PC-3 (cell line): ENCODE data around the gene ZNF385A. TPM values are rescaled to one million over a fixed set of nuclear protein-coding genes. Genes with fewer than 3 reads are reported as not detected.

Experiments
- ATAC-seq: fragments of 200-7000 bp; cut with Tn5 transposase; 2 replicates; pipeline ENCODE4 v1.9.1; 2020; ENCODE audit warnings: mild to moderate bottlenecking, moderate library complexity
- BruUV-seq: library from RNA; stranded (reverse); fragments of 400-500 nt; replicated peaks from 2 replicates; lab custom pipeline; 2021; lab: Mats Ljungman, UMichigan
- CTCF ChIA-PET: fragments of 300-600 bp; sonication (Branson Sonifier 250); formaldehyde crosslinking; loops from one replicate; lab custom pipeline; 2022; ENCODE audit warnings: antibody characterized with exemption; lab: Charles Lee
- POLR2A ChIA-PET: fragments of 300-600 bp; sonication (Branson Sonifier 250); formaldehyde crosslinking; loops from one replicate; lab custom pipeline; 2022; ENCODE audit warnings: antibody characterized with exemption; ENCODE audit not compliant: unreplicated experiment; lab: Charles Lee
- DNase-seq: peaks from one replicate; pipeline ENCODE4 v3.0.0-alpha.2; 2015
- H2AFZ ChIP-seq: fragments of 300-600 bp; sonication (generic); 2 replicates; pipeline ENCODE4 v1.6.0; 2016; ENCODE audit warnings: antibody characterized with exemption, low read length
- H3F3A ChIP-seq: fragments of 300-600 bp; sonication (generic); one replicate; pipeline ENCODE4 v1.6.0; 2017; ENCODE audit warnings: antibody characterized with exemption, low read length, control low read depth, mild to moderate bottlenecking; ENCODE audit not compliant: unreplicated experiment
- H3K27ac ChIP-seq: fragments of 300-600 bp; sonication (generic); 2 replicates; pipeline ENCODE4 v1.5.1; 2016; ENCODE audit warnings: mild to moderate bottlenecking, low read length
- H3K27me3 ChIP-seq: fragments of 300-600 bp; sonication (generic); 2 replicates; pipeline ENCODE4 v1.6.1; 2016; ENCODE audit warnings: low read length, mixed read lengths
- H3K36me3 ChIP-seq: fragments of 300-600 bp; sonication (generic); 2 replicates; pipeline ENCODE4 v1.6.1; 2016; ENCODE audit warnings: low read depth, mixed run types, low read length, mixed read lengths
- H3K4me1 ChIP-seq: fragments of 300-600 bp; sonication (generic); 2 replicates; pipeline ENCODE4 v1.5.1; 2016; ENCODE audit warnings: low read length; ENCODE audit not compliant: insufficient read depth
- H3K4me2 ChIP-seq: fragments of 300-600 bp; sonication (generic); 2 replicates; pipeline ENCODE4 v1.6.0; 2016; ENCODE audit warnings: low read length
- H3K4me3 ChIP-seq: fragments of 300-600 bp; sonication (generic); 2 replicates; pipeline ENCODE4 v1.5.1; 2016; ENCODE audit warnings: mild to moderate bottlenecking, low read length, mixed read lengths
- H3K79me2 ChIP-seq: fragments of 300-600 bp; sonication (generic); 2 replicates; pipeline ENCODE4 v1.6.1; 2017; ENCODE audit warnings: low read length, mixed read lengths
- H3K9ac ChIP-seq: fragments of 300-600 bp; sonication (generic); 2 replicates; pipeline ENCODE4 v1.6.0; 2016; ENCODE audit warnings: mild to moderate bottlenecking, low read length
- H3K9me2 ChIP-seq: fragments of 300-600 bp; sonication (generic); replicated peaks from 2 replicates; pipeline ENCODE4 v1.6.1; 2016; ENCODE audit warnings: mixed run types, low read length, mixed read lengths
- H3K9me3 ChIP-seq: fragments of 300-600 bp; sonication (generic); 2 replicates; pipeline ENCODE4 v1.6.1; 2016; ENCODE audit warnings: low read length, mixed read lengths
- H4K20me1 ChIP-seq: fragments of 300-600 bp; sonication (generic); 2 replicates; pipeline ENCODE4 v1.6.1; 2016; ENCODE audit warnings: low read length, mixed read lengths
- EZH2 ChIP-seq: fragments of 300-600 bp; sonication (generic); IDR thresholded peaks from one replicate; pipeline ENCODE4 v1.6.1; 2017; ENCODE audit warnings: antibody characterized with exemption, mild to moderate bottlenecking, low read length; ENCODE audit not compliant: unreplicated experiment
- EZH2phosphoT487 ChIP-seq: fragments of 300-600 bp; sonication (generic); IDR thresholded peaks from 2 replicates; pipeline ENCODE4 v1.6.1; 2018; ENCODE audit warnings: mild to moderate bottlenecking, antibody characterized with exemption, low read length, borderline replicate concordance
- intact Hi-C: fragments of 100-400 bp; cut with micrococcal nuclease; formaldehyde crosslinking; loops from 2 replicates; pipeline ENCODE4 v1.9.0; 2023
- total RNA-seq: library from RNA; depleted of rRNA; stranded (reverse); fragments of >200 nt; gene quantifications from 2 replicates; pipeline ENCODE4 v1.2.3, GENCODE V29; 2014
- TF ChIP-seq, protein P1 (sequence below): fragments of 300-600 bp; sonication (generic); conservative IDR thresholded peaks from 2 replicates; pipeline ENCODE4 v1.5.1; 2017; ENCODE audit warnings: antibody characterized with exemption, low read depth, mild to moderate bottlenecking, low read length

The ZNF385A gene
- total RNA-seq, 1 experiment from 2014 or later: 1.8 TPM

DNA sequence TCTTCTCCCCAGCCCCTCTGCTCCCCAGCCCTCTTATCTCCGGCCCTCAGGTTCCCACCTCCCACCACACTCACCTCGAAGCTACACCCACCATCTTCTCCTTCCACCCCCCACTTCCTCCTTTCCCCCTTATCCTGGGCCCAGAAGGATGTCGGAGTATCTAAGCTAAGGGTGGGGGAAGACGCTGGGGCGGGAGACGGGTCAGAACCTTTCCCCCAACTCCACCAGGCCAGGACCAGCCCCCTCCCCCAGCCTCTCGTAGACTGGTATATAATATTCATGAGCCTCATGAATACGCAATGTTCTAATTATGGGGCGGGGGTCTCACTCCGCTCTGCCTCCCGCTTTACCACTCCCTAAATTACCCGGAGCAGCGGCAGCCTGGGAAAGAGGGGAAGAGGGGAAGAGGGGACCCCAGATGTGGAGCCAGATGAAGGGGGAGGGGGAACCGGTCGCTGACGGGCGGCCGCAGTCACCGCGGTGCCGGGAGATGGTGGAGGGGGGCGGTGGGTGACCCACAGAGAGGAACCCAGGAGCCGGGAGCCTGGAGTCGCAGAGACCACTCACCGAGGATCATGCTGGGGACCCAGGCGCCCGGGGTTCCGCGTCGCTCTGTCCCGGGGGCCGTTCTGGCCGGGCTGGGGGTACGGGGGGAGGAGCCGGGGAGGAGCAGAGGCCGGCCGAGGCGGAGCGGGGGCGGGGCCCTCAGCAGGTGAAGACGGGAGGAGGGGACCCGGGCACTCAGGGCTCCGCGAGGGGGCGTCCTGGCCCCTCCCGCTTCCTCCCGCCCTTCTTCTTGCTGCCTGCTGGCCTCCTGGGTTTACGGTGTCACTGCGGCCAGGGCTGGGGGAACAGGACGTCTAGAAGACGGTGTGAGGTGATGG, 6.4 kb upstream of the ZNF385A start:
- ChIA-PET POLR2A (no interaction called here), CTCF (no interaction called here)
- intact Hi-C loops: no loop called here
- no peaks in the 10 kb centered on the region for H3K9me2 ChIP-seq
- H3K9me3 ChIP-seq: no peaks in the 10 kb centered on the region
- H3F3A ChIP-seq: no peaks in the 10 kb centered on the region
- peak; percentile 21; the same call in 1 of the 2 replicates for ATAC-seq
- H3K4me2 ChIP-seq: peak overlapping the region; percentile 67
- H3K27ac ChIP-seq: no peak overlapping the region
- no peaks in the 10 kb centered on the region for H3K27me3 ChIP-seq
- no peaks in the 10 kb centered on the region for H4K20me1 ChIP-seq
- no peak overlapping the region for H3K9ac ChIP-seq
- peaks cover 15% of the 10 kb centered on the region for H3K4me1 ChIP-seq
- H2AFZ ChIP-seq: peak overlapping the region; percentile 57
- H3K79me2 ChIP-seq: no peaks in the 10 kb centered on the region
- no peaks in the 10 kb centered on the region for H3K36me3 ChIP-seq
- TF ChIP-seq EZH2phosphoT487: no peak
- no peak for TF ChIP-seq EZH2
- TF ChIP-seq, protein P1, sequence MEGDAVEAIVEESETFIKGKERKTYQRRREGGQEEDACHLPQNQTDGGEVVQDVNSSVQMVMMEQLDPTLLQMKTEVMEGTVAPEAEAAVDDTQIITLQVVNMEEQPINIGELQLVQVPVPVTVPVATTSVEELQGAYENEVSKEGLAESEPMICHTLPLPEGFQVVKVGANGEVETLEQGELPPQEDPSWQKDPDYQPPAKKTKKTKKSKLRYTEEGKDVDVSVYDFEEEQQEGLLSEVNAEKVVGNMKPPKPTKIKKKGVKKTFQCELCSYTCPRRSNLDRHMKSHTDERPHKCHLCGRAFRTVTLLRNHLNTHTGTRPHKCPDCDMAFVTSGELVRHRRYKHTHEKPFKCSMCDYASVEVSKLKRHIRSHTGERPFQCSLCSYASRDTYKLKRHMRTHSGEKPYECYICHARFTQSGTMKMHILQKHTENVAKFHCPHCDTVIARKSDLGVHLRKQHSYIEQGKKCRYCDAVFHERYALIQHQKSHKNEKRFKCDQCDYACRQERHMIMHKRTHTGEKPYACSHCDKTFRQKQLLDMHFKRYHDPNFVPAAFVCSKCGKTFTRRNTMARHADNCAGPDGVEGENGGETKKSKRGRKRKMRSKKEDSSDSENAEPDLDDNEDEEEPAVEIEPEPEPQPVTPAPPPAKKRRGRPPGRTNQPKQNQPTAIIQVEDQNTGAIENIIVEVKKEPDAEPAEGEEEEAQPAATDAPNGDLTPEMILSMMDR: peak; percentile 22; the same call in 1 of the 2 replicates
- BruUV-seq: no TSS peak
- peak; percentile 33 for DNase-seq
- H3K4me3 ChIP-seq: peak overlapping the region; percentile 48; the same call in 1 of the 2 replicates

DNA sequence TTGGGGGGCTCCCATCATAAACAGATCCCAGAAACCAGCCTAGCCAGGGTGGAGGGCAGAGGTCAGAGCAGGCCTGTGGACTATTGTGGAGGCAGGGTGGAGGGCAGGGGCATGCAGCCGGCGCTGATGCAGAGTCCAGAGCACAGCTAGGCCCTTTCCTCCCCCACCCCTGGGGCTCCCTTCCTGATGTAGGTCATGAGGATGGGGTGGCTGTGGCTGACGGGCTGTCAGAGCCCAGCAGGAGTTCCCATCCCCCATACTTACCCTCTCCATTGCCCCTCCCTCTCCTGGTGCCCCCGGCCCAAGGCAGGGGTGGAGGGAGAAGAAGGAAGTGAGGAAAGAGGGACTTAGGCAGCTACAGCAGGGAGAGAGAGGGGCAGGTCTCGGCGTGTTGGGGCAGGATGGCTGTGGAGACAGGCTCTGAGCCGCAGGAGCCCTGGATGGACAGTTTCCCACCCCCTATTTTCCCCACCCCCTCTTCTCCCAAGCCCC, 5.7 kb upstream of the ZNF385A start:
- Histone ChIP-seq H3K27ac (no peak overlapping the region), H3K9me3 (no peaks in the 10 kb centered on the region), H3K4me2 (no peak overlapping the region), H3K9ac (no peak overlapping the region), H3K4me1 (peaks cover 15% of the 10 kb centered on the region), H3K27me3 (no peaks in the 10 kb centered on the region), H4K20me1 (no peaks in the 10 kb centered on the region), H3F3A (no peaks in the 10 kb centered on the region), H3K79me2 (no peaks in the 10 kb centered on the region), H2AFZ (no peak overlapping the region), H3K36me3 (no peaks in the 10 kb centered on the region), H3K9me2 (no peaks in the 10 kb centered on the region), H3K4me3 (no peak overlapping the region)
- CTCF ChIA-PET: no interaction called here
- no peak for DNase-seq
- TF ChIP-seq EZH2phosphoT487 (no peak), EZH2 (no peak)
- TF ChIP-seq, protein P1: no peak
- intact Hi-C loops: no loop called here
- POLR2A ChIA-PET: no interaction called here
- no TSS peak for BruUV-seq
- no peak for ATAC-seq
